Measurements from ENCODE around the gene FGF13.

Gene FGF13

GRCh38 chrX:138651494-138651893 is 60.0 kb downstream of the FGF13 start:
- no peak for DNase-seq

- no peak for DNase-seq
These were observed 62.9 kb downstream of the FGF13 start for GRCh38 chrX:138648568-138648967.

- DNase-seq = no peak
These were observed 72.5 kb downstream of the FGF13 start for GRCh38 chrX:138638996-138639395.

Measured in islet precursor cell (in vitro differentiated cells).